ENCODE data around the gene FRMD7.

- TF ChIP-seq CTCF (conservative IDR thresholded peaks at IDR 0.05; ENCODE audit: low read depth, low read length) (no peak), EZH2 (IDR thresholded peaks at IDR 0.05; ENCODE audit: borderline replicate concordance, low read depth, low read length, poor library complexity, severe bottlenecking) (no peak)
Observed at GRCh38 chrX:132090403-132091159, 37.2 kb downstream of the FRMD7 start.

Data from A673 (cell line).